Tongue (tissue), 2 donors: ENCODE measurements around the gene ACIN1. TPM values are rescaled to one million over a fixed set of nuclear protein-coding genes. Genes with fewer than 3 reads are reported as not detected.
A peak's percentile ranks its signal among the peaks of the same experiment; 100 is the strongest.
"Not testable (repeated sequence)": the region's sequence is repeated elsewhere in the genome, so short reads cannot be mapped to it uniquely, and the experiment has no call there.

Experiments
- DNase-seq: peaks from one replicate; pipeline ENCODE4 v3.0.0-alpha.2; 2015
- total RNA-seq: library from RNA; depleted of rRNA; stranded (reverse); fragments of >200 nt; gene quantifications from one replicate; pipeline ENCODE4 v1.2.3, GENCODE V29; 2014

ACIN1 gene
- total RNA-seq, 1 donor from 2014 or later, result 103 TPM

DNA sequence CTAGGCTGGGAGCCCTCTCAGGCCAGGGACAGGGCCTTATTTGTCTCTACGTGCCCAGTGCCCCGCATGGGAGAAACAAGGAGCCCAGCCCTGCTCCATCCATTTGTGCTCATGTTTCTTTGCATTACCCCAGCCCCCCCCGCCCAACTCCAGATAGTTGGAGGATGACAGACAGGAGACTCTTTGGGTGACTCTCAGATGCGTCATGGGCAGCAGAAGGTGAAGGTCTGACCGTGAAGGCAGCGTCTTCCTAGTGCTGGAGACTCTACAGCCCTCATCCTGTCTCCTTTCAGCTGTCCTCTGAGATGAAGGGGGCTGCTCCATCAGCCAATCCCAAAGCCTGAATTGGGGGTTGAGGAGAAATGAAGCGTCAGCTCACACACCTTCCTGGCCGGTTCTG lies 53.2 kb downstream of the ACIN1 start:
- no peak for DNase-seq

DNA sequence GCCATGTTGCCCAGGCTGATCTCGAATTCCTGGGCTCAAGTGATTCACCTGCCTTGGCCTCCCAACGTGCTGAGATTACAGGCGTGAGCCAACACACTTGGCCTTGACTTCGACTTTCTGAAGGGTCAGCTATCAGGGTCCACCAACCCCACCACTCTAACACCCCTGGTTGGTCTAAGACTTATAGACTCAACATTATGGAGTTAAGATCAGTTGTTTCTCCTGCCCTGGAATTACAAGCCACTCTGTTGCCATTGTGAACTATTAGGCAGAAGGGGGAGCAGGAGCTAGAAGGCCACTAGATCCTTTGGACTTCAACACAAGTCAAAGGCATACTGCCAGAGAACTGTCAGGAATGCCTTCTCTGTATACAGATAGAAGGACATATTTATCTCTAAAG lies 54.8 kb downstream of the ACIN1 start:
- no peak for DNase-seq

DNA sequence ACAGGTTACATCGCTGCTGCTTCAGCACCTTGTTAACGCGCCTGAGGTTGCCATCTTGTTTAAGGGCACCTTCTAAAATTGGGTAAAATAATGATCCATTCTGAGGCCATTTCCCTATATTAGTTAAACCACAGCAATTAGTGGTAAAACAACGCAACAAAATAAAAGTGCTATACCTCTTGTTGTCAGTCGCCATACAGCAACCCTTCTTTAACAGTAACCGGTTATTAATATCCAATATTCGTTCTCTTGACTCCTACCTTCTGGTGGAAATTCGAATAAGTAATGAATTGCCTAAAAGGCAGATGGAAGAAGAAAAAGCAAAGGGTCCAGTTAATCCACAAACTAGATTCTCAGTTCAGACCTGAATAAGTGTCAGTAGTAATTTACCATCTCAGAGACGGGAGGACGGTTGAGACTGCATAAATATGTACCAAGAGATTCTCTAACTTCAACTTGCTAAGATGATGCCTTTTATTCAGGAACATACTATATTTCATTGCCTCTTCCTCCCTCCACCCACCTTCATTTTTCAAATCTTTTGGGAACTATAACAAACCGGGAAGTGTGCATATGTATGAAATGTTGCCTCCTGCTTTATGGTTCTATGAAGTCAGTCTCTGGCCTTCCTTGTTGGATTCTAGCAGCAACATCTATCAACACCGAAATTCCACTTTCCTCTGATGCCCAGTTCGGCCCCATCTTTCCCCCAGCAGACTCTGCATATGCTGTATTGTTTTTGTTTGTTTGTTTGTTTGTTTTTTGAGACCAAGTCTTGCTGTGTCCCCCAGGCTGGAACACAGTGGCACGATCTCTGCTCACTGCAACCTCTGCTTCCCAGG lies 59.4 kb downstream of the ACIN1 start:
- no peak for DNase-seq

DNA sequence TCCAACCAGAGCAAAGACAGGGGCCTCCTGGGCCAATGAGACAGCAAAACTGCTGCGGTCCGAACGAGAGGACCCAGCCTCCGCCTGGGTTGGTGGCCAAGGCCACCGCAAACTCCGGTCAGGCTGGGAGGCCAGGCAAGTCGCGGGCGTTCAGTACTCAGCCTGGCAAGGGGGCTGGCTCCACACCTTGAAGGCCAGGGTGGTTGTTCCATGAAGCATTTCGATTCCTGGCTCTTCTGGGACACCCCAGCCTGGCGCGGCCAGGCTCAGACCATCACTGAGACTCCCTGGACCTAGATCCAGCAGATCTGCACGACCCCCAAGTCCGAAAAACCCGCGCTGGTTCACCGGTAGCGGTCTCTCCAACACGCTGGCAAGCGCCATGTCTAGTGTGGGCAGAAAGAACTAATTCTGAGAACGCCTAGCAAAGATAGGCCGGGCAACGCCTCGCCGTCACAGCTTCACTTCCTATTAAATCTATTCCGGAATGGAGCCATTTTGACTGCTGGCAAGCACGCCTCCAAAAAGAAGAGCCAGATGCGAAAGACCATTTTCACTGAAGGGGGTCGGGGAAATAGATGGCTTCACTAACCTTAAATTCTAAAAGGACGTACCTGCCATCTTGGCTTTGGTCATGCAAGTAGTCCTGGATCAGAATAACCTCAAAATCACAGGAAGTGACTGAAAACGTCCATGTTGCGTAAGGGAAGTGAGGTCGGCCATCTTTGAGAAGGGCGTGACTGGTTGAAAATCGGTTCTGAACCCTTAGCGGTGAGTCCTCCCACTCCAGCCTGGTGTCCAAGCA lies 60.2 kb downstream of the ACIN1 start, which contains the start of gene PSMB5:
Gene PSMB5, minus strand, starts transcription at position 403 of the 805 bp plus-strand sequence. Its CDS starts 19 bp downstream, at position 384.
- peak; percentile 98 for DNase-seq

DNA sequence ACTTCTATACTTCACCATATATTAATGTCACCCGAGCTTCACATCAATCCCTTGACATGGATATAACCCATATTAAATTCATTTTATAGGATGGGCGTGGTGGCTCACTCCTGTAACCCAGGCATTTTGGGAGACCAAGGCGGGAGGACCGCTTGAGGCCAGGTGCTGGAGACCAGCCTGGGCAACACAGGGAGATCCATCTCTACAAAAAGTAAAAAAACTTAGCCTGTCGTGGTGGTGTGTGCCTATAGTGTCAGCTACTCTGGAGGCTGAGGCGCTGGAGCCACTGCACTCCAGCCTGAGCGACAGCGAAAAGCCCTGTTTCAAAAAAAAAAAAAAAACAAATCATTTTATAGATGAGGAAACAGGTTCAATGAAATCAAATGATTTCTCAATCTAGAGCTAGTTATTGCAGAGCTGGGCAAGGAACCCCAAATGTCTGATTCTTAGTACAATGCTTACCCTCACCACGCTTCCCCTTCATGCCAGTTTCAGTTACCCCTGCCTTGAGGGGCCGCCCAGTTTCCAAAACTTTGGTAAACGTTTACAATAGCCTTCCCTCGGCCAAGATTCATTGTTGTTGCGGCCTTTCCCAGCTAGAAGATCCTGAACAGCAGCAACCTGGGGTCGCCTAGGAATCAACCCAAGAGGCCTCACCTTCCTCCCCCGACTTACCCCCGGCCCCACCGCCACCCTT lies 61.0 kb downstream of the ACIN1 start:
- DNase-seq, result no peak

DNA sequence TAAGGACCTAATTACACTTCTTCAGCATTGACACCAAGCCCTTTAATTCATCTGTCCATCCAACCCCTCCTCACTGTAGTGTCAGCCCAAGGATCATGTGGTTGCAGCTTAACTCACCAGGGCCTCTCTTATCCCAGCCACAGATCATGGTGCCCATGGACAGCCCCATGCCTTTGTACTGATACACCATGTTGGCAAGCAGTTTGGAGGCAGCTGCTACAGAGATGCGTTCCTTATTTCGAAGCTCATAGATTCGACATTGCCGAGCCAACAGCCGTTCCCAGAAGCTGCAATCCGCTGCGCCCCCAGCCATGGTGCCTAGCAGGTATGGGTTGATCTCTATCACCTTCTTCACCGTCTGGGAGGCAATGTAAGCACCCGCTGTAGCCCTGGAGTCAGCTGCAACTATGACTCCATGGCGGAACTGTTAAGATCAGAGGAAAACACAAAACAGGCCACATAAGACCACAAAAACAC lies 61.6 kb downstream of the ACIN1 start:
- no peak for DNase-seq

DNA sequence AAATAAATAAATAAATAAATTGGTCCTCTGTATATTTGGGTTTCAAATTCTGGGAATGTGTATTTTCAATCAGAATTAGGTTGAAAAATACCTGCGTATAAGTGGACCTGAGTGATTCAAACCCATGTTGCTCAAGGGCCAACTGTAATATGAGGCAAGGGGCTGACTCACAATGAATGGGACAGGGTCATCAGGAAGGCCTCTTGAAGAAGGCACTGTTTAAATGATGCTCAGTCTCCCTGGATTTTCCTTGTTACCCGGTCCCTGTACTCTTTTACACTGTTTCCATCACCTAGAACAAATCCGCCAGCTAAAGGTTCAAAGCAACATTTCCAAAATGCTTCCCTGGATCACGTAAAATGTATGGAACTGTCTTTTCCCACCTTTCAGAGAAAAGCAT lies 64.0 kb downstream of the ACIN1 start:
- no peak for DNase-seq

DNA sequence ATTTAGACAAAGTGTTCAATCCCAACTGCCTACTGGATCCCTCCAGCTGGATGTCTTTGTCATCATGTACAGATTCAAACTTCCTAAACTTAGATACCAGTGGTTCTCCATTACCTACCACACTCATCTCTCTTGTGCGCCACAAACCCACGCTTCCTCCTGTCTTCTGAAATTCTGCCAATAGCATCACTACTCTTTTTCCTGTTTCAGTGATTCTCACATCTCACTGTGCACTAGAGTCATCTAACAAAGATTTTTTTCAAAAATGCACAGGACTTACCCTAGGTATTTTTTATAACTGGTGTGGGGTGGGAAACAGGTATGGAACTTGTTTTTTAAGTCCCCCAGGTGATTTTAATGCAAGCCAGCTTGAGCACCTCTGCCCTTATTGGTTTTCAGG lies 66.1 kb downstream of the ACIN1 start:
- DNase-seq, result no peak

DNA sequence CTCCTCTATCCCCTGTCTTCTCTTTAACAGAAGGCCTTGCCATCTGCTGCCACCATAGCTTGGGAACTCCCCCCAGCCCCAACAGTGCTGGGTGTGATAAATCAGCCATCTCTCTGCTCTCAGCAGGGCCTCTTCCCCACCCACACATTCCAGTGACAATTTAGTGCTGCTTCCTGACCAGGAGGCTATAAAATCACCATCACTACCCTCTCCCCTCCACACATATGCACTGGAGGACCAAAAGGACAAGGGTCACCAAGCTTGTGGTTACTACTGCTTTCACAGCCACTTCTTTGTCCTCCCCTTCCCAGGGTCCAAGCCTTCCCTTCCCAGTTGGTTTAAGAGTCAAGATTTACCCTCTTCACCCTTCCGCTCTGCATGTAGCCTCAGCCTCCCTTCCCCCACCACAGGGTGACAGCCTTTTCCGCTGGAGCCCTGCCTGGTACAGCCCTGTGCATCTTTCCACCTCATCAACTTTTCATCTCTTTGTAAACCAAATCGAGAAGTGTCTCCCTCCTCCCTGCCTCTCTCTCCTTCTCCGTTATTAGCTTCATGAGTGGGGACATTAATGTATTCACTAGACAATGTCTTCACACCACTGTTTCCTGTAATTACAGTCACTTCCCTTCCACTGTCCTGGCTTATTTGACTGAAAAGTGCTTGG lies 69.7 kb downstream of the ACIN1 start:
- DNase-seq, result no peak

DNA sequence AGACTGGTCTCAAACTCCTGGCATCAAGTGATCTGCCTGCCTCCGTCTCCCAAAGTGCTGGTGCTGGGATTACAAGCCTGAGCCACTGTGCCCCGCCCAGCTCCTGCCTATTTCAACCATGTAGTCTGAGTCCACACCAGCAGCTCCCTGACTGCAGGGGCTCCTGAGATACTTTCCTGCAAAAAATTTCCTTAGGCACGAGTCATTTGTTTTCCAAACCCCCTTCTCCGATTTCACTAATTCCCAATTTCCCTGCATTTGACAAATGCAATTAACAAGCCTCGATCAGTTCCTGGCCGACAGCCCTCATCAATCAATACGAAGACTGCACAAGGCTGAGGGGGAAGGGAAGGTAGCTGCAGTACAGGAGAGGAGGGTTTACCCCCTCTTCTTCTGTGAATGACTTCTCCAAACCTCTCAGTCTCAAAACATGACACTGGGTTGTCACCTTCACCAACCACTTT lies 70.3 kb downstream of the ACIN1 start:
- DNase-seq, result no peak

DNA sequence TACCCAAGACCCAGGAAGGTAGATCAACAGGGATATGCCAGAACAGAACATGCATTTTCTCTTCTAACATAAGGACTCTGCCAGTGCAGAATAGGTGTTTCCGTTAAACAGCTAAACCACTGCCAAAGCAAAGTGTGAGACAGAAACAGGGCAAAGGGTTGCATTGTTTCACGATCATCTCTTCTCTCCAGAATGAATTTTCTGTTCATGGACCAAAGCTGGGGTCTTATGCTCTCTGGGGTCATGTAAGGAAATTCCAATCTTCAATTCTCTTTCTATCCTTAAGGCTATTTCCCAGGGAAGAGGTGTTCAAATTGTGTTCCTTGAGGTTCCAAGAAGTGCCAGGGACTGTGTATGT lies 71.2 kb downstream of the ACIN1 start:
- no peak for DNase-seq

DNA sequence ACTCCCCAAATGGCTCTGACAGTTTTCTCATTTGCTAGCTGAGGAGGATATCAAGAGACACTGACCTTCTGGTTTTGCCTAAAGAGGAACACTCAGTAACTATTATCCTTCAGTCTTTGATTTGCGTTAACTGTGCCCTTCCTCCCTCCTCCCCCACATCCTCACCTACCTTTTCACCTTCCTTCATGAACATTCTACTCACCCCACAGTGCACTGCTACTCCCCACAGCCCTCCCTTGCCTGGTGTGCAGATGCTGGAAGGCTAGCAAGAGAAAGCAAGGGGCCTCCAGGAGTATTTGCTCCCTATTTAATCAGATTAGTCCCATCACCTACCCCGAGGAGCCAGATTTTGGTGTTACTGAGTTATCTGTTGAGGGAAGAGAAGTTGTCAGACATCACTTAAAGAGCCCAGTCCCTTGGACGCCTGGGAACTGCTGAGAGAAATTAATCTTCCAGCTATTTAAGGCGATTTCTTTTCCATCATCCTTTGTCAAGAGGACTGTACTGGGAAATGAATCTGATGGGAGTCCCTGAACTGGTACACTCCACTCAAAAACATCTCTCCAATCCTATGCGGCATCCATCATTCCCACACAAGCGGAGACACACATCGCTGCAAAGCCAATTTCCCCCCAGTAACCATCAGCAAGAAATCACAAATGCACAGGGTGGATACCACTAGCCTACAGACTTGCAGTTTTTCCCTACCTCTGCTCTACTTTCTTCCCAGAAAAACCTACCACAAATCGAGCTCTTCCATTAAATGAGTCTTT lies 71.7 kb downstream of the ACIN1 start:
- no peak for DNase-seq

DNA sequence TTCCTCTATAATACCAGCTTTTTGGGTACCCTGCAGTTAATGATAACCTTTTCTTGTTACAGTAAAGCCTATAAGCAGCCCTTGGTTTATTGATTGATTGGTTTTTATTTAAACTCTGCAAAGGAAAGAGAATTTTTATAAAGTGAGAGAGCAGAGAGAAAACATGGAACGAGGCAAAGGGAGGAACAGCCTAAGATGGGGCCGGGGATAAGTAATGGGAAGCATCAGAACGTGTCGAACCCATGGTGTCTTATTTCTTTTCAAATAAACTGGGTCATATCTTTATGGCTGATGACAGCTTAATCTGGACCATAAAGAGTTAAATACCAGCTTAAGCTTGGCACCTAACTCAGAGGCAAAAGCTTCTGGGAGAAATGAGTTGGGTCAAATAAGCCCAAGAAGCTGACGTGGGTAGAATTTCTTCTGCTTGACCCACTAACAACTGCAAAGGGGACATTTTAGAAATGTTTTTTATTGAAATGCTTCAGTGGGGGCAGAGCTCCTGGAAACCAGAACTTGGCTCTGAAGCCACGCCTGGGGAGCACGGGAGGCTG lies 73.0 kb downstream of the ACIN1 start:
- DNase-seq, result no peak

DNA sequence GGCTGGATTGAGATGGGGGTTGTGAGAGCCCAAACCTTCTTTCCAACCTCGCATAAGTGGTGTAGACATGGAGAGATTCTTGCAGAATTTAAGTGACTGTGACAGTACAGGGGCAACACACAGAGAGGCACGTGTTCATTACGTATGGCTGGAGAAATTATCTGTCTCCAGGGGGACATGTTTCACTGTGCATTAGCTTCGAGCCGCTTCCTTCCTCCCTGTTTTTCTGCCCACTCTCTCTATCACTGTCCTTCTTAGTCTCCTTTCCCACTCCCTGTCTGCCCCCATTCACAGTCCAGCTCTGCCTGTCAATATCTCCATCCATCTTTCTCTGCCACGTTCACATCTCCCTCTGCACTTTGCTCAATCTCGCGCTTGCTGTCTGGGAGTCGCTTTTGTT lies 73.5 kb downstream of the ACIN1 start:
- no peak for DNase-seq

DNA sequence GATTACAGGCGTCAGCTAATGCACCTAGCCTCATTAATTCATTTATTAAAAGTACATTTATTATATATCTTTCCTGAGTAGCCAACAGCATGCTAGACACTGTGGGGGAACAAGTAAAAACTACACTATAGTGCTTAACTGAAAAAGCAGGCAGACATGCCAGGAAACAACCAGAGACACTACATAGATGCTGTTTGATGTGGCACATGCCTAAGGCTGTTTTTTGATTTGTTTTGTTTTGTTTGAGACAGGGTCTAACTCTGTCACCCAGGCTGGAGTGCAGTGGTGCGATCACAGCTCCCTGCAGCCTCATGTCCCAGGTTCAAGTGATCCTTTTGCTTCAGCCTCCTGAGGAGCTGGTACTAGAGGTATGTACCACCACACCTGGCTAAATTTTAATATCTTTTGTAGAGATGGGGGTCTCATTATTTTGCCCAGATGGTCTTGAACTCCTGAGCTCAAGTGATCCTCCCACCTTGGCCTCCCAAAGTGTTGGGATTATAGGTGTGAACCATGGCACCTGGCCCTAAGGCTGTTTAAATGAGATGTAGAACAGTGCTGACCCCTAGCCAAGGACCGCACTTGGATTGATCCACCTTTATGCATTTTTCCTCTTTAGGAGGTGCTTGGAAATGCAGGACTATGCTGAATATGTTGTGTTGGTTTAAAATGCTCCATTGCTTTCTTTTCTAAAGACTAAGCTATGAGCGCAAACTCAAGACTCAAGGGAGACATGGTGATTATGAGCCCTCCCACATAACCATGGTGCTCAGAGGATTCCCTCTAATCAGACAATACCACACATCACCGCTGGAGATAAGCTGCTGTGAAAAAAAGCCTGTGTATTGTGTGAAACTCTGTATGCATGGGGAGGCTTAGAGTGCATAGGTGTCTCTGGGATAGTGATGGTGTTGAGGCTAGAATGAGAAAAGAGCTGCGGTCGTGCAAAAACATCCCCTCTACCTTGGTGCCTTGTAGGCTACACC lies 74.5 kb downstream of the ACIN1 start:
- DNase-seq, result no peak

DNA sequence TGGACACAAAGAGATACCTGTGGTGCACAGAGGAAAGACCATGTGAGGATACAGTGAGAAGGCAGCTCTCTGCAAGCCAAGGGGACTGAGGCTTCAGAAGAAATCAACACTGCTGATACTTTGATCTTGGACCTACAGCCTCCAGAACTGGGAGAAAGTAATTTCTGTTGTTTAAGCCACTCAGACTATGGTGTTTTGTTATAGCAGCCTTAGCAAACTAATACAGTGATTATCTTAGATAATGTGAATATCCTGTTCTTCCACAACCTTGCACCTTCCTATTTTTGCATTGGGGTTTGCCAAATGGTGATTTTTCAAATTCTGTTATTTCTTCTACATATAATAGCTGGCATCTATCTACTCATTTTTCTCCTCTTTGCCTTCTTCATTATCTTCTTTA lies 76.8 kb downstream of the ACIN1 start:
- no peak for DNase-seq

DNA sequence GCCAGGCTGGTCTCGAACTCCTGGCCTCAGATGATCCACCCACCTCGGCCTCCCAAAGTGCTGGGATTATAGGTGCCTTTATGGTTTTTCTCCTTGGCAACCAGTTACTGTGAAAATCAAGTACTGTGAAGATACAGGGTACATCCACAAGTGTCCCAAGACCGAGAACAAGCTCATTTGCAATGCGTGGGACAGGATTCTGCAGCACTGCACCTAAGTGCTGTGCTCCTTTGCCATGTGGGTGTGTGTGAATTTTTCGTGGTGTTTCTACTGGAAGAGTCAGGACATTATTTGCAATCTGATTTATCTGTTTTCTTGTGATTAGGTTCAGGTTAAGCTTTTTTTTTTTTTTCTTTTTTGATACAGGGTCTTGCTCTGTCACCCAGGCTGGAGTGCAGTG lies 77.8 kb downstream of the ACIN1 start:
- DNase-seq, result no peak

DNA sequence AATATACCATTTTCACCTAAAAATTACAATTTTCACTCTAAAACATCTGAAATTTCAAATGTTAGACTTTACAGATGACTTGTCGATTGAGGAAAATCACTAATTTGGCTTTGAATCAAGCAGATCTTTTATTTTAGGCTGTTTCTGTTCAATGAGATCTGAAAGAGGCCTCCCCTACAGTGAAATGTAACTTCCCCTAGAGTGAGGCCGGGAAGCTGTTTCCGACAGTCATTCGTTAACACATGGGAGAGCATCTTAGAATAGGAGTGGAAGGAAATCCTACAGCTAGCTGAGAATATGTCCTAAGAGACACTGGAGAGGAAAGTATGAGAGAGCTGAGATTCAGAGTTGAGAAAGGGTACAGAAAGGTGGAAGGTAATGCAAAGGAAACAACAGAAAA lies 79.3 kb downstream of the ACIN1 start:
- no peak for DNase-seq

DNA sequence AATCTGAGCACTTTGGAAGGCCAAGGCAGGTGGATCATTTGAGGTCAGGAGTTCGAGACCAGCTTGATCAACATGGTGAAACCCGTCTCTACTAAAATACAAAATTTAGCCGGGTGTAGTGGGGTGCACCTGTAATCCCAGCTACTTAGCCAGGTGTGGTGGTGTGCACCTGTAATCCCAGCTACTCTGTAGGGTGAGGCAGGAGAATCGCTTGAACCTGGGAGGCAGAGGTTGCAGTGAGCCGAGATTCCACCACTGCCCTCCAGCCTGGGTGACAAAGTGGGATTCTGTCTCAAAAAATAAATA lies 81.2 kb downstream of the ACIN1 start:
- DNase-seq, result not testable (repeated sequence)
